DMS53 treated with DMSO at 0.1 percent for 48 hours (cell line): Measurements from ENCODE around the gene NUAK1.
A peak's percentile ranks its signal among the peaks of the same experiment; 100 is the strongest.
"Not testable (repeated sequence)": the region's sequence is repeated elsewhere in the genome, so short reads cannot be mapped to it uniquely, and the experiment has no call there.

Experiments used
- DNase-seq: peaks from one replicate; lab custom pipeline; 2025; ENCODE audit not compliant: unreplicated experiment; lab: John Stamatoyannopoulos, UW

Gene NUAK1

GRCh38 chr12:106147956-106148355 is 9.2 kb upstream of the NUAK1 start:
- DNase-seq: peak; percentile 17

GRCh38 chr12:106146987-106147386 is 8.2 kb upstream of the NUAK1 start:
- DNase-seq: no peak

- no peak for DNase-seq
Observed at GRCh38 chr12:106145539-106146447, 7.0 kb upstream of the NUAK1 start.

- DNase-seq: no peak
Observed at GRCh38 chr12:106144847-106145246, 6.1 kb upstream of the NUAK1 start.

DNA sequence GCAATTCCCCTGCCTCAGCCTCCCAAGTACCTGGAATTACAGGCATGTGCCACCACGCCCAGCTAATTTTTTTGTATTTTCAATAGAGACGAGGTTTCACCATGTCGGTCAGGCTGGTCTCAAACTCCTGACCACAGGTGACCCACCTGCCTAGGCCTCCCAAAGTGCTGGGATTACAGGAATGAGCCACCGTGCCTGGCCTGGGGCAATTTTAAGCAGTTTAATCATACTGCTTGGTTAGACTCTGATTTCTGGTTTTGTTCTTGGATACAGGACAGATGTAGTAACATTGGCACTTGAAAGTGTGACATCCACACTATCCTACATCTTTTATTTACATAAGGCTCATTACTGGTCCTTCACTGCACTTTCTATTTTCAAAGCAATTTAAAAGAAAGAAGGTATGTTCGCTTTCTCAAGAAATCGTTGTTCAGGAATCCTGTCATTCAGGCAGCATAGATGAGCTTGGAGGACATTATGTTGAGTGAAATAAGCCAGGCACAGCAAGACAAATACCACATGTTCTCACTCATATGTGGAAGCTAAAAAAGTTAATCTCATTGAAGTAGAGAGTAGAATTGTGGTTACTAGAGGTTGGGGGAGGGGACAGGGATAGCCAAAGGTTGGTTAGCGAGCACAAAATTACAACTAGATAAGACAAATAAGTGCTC is 4.0 kb upstream of the NUAK1 start:
- peak; percentile 31 for DNase-seq

DNA sequence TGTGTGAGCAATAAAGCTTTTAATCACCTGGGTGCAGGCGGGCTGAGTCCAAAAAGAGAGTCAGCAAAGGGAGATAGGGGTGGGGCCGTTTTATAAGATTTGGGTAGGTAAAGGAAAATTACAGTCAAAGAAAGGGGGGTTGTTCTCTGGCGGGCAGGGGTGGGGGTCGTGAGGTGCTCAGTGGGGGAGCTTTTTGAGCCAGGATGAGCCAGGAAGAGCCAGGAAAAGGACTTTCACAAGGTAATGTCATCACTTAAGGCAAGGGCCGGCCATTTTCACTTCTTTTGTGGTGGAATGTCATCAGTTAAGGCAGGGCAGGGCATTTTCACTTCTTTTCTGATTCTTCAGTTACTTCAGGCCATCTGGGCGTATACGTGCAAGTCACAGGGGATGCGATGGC is 3.2 kb upstream of the NUAK1 start:
- DNase-seq: not testable (repeated sequence)

DNA sequence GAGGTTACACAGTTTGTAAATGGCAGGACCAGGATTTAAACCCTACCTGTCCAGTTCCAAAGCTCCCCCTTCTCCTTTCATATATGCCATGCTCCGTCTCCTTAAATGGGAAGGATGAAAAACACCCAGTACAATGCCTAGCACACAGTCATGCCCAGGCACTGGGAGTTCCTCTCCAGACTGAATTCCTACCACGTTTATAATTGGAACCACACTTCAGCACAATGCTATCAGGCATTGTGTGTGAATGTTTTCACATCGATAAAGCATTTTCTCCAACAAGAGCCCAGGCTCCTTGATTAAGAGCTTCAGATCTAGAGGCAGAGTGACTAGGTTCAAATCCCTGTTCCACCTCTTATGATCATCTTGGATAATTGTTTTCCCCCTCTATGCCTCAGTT is 2.7 kb upstream of the NUAK1 start:
- DNase-seq: no peak

GRCh38 chr12:106141003-106141402 is 2.2 kb upstream of the NUAK1 start:
- no peak for DNase-seq

- DNase-seq: no peak
Observed at GRCh38 chr12:106140223-106140986, 1.7 kb upstream of the NUAK1 start.

DNA sequence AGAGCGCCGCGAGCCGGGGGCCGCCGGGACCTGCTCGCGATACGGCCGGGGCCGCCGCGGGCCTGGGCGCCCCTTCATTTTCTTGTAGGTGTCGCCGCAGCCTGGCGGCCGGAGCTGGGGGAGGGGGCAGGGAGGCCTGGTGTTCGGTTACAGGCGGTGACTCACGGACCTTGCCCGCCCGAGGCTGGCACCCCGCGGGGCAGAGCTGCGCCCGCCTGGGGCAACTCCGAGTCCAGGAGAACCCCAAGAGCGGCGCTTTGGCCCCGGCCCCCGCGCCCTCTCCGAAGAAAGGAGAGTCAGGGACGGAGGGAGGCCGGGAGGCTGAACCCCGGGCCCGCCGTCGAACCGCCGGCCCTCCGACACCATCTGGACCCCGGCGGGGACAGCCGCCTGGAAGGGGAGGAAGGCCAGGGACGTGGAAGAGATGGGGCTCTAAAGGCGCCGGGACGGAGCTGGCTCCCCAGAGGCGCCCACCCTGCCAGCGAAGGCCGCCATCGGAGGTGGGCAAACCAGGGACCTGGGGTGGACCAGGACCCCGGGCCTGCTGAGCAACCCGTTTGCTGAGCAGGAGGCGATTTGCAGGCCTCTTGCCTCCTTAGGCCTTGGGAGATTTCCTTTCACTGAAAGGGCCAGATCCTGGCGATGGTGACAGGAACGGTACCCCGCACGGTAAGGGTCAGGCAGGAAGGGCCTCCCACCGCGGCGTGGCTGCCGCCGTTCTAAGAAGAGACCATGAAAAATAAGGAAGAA is 843 bp upstream of the NUAK1 start:
- DNase-seq: peak; percentile 55

- DNase-seq: no peak
Observed at GRCh38 chr12:106138357-106138632, 459 bp downstream of the NUAK1 start.

GRCh38 chr12:106137530-106138356 is 1.0 kb downstream of the NUAK1 start:
- DNase-seq: no peak

GRCh38 chr12:106136263-106136662 is 2.5 kb downstream of the NUAK1 start:
- DNase-seq: peak; percentile 92

DNA sequence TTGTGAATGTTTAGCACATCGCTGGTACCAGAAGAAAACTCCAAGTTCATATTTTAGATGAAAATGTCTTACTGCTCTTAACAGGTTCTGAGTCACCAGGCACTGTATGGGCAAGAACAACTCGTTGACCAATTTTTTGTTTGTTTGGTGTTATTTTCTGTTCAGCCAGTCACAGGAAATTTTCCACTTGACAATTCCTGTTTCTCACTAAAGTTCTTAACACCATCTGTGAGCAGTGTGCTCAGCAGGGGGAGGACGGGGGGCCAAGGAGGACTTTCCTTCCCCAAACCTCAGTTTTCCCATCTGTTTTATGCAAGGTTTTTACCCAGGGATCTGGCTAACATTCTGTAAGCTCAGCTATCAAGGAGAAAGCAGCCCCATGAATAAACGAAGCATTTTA is 3.0 kb downstream of the NUAK1 start:
- peak; percentile 67 for DNase-seq

DNA sequence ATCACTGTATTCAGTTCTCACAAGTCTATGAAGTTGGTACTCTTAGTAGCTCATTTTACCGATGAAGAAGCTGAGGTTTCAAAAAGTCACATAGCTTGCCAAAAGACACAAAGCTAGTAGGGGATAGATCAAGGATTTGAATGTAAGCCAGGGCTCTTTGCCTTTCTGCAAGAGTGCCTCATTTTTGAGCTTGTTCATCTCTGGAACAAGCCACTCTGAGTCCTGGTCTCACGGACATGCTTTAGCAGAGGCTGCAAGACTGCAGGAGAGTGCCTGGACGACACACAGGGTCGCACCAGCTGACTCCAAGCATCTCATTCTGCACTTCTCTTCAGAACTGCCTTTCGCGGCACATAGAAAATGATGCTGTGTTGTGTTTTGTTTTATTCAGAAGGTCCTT is 3.7 kb downstream of the NUAK1 start:
- DNase-seq: no peak

DNA sequence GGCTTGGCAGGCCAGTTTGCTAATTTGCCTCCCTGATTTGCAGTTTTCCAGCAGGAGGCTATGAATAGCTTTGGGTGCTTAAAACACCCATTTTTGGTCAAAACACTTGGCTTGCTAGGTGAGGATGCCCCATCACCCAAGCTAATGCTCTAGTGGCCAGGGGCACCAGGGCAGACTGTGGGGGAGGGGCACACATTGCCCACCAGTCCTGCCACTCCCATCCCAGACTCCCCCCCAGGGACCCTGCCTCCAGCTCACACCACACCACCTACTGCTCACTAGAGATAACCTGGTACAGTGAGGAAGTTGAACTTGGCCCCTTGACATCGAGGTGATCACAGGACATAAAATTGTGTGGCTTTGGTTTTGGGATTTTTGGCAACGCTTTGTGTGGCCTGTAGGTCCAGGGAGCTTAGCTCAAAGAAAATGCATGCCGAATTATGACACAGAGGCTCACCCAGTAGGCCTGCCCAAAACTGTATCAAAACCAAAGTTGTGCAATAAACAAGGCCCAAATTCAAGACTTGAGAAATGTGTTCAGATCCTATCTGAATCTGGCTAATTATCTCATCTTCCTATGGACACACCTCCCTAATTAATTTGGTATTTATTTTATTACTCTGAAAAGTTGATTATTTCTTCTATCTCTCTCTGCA is 4.3 kb downstream of the NUAK1 start:
- no peak for DNase-seq

GRCh38 chr12:106133136-106134087 is 5.3 kb downstream of the NUAK1 start:
- DNase-seq: no peak
